H1 (cell line): Measurements from ENCODE around the gene MTTP.

ENCODE experiments used
- CEBPB ChIP-seq: IDR thresholded peaks from 2 replicates; pipeline ENCODE4 v1.6.1; 2012; ENCODE audit warnings: low read depth, low read length
- HDAC2 ChIP-seq, 2 experiments: fragments of 300-600 bp in 1 of 2; sonication (generic) in 1 of 2; IDR thresholded peaks; 2 replicates each; pipeline ENCODE4 v1.6.1; 2011 to 2012; ENCODE audit warnings: low read depth in 2 of 2, low read length in 2 of 2, mild to moderate bottlenecking in 2 of 2, moderate library complexity in 2 of 2, borderline replicate concordance in 1 of 2, inconsistent platforms in 1 of 2
- JUN ChIP-seq: IDR thresholded peaks from 2 replicates; pipeline ENCODE4 v1.6.1; 2011; ENCODE audit warnings: low read depth, mild to moderate bottlenecking, improper control_type of control experiment, low read length
- POLR2A ChIP-seq, 2 experiments: IDR thresholded peaks; 1 replicate in 1 of 2; 2 replicates in 1 of 2; pipeline ENCODE4 v1.6.1; 2011; ENCODE audit warnings: low read depth in 2 of 2, low read length in 2 of 2, mild to moderate bottlenecking in 2 of 2; ENCODE audit errors: control extremely low read depth in 1 of 2
- POLR2AphosphoS5 ChIP-seq: IDR thresholded peaks from 2 replicates; pipeline ENCODE4 v1.6.1; 2011; ENCODE audit warnings: low read depth, low read length
- RAD21 ChIP-seq, 2 experiments: IDR thresholded peaks in 1 of 2; conservative IDR thresholded peaks in 1 of 2; 2 replicates each; pipeline ENCODE4 v1.6.1; 2011; ENCODE audit warnings: low read depth in 2 of 2, low read length in 2 of 2, improper control_type of control experiment in 1 of 2, inconsistent platforms in 1 of 2, mild to moderate bottlenecking in 1 of 2, moderate library complexity in 1 of 2
- SP1 ChIP-seq: IDR thresholded peaks from 2 replicates; pipeline ENCODE4 v1.6.1; 2011; ENCODE audit warnings: low read depth, low read length
- TF ChIP-seq, protein P1 (sequence below), 3 experiments: IDR thresholded peaks; 1 replicate in 2 of 3; 2 replicates in 1 of 3; pipeline versions ENCODE4 v1.5.1 to v1.6.1; 2011; ENCODE audit warnings: low read length in 3 of 3, mild to moderate bottlenecking in 3 of 3, inconsistent platforms in 2 of 3, low read depth in 1 of 3, moderate library complexity in 1 of 3; ENCODE audit not compliant: insufficient read depth in 1 of 3; ENCODE audit errors: control extremely low read depth in 1 of 3

DNA sequence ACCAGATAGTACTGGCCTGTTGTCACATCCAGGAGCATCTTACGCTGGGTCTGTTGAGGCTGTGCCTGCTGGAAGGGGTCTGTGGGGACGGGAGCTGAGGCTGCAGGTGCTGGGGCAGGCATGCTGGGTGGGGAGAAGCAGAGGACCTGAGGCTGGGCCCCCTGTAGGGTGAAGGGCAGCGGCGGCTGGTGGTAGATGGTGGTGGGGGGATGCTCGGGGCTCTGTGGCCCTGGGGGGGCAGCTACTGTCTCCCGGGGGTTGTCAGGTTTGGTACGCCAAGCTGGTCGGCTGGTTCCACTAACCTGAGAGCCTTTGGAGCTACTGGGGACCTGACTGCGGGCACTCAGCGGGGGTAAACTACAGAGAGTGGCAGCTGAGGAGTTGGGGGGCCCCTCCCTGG lies 75.2 kb downstream of the MTTP start:
- TF ChIP-seq POLR2AphosphoS5, result no peak
- no peak for TF ChIP-seq RAD21 (IDR thresholded peaks at IDR 0.05 in 1 of 2, conservative IDR thresholded peaks at IDR 0.05 in 1 of 2; ENCODE audit: low read depth in 2 of 2, low read length in 2 of 2)
- no peak for TF ChIP-seq SP1
- TF ChIP-seq JUN, result no peak
- TF ChIP-seq, protein P1, sequence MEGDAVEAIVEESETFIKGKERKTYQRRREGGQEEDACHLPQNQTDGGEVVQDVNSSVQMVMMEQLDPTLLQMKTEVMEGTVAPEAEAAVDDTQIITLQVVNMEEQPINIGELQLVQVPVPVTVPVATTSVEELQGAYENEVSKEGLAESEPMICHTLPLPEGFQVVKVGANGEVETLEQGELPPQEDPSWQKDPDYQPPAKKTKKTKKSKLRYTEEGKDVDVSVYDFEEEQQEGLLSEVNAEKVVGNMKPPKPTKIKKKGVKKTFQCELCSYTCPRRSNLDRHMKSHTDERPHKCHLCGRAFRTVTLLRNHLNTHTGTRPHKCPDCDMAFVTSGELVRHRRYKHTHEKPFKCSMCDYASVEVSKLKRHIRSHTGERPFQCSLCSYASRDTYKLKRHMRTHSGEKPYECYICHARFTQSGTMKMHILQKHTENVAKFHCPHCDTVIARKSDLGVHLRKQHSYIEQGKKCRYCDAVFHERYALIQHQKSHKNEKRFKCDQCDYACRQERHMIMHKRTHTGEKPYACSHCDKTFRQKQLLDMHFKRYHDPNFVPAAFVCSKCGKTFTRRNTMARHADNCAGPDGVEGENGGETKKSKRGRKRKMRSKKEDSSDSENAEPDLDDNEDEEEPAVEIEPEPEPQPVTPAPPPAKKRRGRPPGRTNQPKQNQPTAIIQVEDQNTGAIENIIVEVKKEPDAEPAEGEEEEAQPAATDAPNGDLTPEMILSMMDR (IDR thresholded peaks at IDR 0.05; ENCODE audit: control extremely low read depth in 1 of 3, insufficient read depth in 1 of 3, low read depth in 1 of 3, low read length in 3 of 3), result no peak
- TF ChIP-seq CEBPB, result no peak
- no peak for TF ChIP-seq HDAC2 (IDR thresholded peaks at IDR 0.05; ENCODE audit: borderline replicate concordance in 1 of 2, low read depth in 2 of 2, low read length in 2 of 2)
- no peak for TF ChIP-seq POLR2A (IDR thresholded peaks at IDR 0.05; ENCODE audit: control extremely low read depth in 1 of 2, low read depth in 2 of 2, low read length in 2 of 2)
